GM18511 (cell line): ENCODE results near the gene LRRC3B.

Experiments
- ATAC-seq: cut with Tn5 transposase; IDR thresholded peaks from one replicate; pipeline ENCODE4 v1.9.1; 2021; ENCODE audit warnings: mild to moderate bottlenecking, moderate library complexity; ENCODE audit not compliant: unreplicated experiment

Gene LRRC3B

DNA sequence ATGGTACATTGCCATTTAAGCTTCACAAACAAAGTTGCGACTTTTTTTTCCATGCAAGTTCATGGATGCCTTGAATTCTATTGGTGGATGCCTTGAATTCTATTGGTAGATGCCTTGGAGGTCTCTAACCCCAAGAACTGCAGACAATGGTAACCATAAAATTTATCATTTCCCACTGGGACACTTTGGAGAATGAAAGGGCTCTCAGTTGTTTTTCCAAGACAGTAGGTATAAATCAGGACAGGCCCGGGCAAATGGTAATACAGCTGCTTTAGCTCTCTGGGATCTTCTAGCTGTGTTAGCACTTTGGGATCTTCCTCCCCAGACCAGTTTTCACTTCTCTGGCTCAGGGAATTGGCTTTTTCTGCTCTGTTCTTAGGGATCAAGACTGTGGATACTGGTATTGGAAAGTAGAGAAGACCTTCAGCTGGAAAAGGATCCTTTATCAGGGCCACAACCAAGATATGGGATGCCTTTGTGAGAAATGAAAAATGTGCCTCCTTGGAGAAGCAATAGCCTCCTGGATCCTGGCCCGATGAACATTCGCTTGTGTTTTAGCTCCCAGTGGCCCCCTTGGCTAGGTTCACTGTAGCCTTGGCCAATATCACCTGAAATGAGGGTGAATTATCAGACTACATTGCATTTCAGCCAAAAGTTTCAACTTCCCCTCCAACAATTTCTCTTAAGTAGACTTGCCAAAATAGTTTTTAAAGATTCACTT is 8.3 kb downstream of the LRRC3B start:
- ATAC-seq = no peak

GRCh38 chr3:26631390-26631738 is 8.8 kb downstream of the LRRC3B start:
- no peak for ATAC-seq

- no peak for ATAC-seq
Measured at GRCh38 chr3:26634601-26635000, 12.0 kb downstream of the LRRC3B start.

GRCh38 chr3:26636096-26636727 is 13.6 kb downstream of the LRRC3B start:
- ATAC-seq = no peak

DNA sequence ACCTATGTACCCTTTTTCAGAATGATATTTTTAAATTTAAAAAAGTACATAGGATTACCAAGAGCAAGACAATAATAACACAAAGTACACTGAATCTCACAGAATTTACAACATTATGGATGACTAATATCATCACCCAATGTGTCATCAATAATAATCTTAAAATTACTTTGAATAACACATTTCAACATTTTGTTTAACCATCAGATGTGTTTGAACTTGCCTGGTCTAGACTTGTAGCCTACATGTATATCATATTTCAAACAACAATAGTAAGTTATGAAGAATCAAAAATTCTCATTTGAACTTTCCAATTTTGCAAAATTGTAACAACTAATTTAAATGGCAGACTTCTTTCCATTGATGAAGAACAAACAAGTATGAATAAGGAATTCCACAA is 15.1 kb downstream of the LRRC3B start:
- no peak for ATAC-seq

DNA sequence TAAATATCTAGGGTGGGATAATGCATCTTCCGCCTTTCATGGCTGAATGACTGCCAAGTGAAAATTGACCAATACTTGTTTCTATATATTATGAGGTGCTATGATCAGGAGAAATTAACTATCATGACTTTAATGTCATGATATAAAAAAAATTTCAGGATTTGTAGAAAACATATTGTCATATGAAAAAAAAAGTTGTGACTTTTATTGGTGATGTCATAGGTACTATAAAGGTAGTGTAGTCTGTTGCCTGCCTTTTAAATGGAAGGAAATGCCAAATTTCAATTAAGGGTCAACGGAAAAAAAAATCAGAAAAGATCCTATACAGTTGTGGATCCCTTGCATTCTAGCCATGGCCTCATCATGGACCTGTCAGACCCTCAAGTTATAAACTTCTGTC is 15.5 kb downstream of the LRRC3B start:
- ATAC-seq = no peak

GRCh38 chr3:26639339-26639738 is 16.8 kb downstream of the LRRC3B start:
- no peak for ATAC-seq

DNA sequence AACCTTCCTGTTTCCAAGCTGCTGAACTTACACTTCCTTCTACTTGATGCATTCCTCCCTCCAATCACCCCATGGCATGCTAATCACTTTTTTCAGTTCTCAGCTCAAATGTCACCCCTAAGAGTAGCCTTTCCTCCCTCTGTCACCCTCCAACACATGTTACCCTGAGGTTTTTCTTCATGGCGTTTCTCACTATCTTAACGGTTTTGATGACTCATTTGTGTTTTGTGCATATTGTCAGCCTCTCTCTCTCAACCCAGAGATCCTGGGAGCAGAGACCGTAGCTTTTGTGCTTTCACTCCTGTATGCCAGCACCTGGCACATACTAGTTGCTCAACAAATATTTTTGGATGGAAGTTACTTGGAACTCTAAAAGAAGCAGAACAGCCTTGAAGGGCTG is 24.5 kb downstream of the LRRC3B start:
- no peak for ATAC-seq

GRCh38 chr3:26648461-26648860 is 25.9 kb downstream of the LRRC3B start:
- no peak for ATAC-seq

- ATAC-seq = no peak
Measured at GRCh38 chr3:26652164-26652563, 29.6 kb downstream of the LRRC3B start.

GRCh38 chr3:26653811-26654425 is 31.3 kb downstream of the LRRC3B start:
- ATAC-seq = no peak

- no peak for ATAC-seq
Measured at GRCh38 chr3:26655231-26655630, 32.7 kb downstream of the LRRC3B start.

GRCh38 chr3:26657348-26657976 is 34.9 kb downstream of the LRRC3B start:
- ATAC-seq = no peak

GRCh38 chr3:26668171-26668570 is 45.6 kb downstream of the LRRC3B start:
- ATAC-seq = no peak

DNA sequence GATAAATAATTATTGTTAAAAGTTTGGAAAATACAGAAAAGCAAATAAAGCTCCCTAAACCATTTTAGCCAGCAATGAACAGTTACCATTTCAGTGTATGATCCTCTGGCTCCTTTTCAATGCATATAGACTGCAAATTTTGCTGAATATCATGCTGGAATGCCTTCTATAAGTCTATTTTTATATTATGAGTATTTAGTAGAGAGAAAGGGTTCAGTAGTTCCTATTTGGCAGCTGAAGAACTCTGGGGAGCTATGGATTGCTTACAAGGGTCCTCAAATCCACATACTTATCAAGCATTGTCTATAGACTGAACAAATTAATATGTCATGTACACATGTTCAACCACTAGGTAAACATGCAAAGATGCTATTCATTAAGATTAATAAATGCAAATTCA is 46.1 kb downstream of the LRRC3B start:
- no peak for ATAC-seq

DNA sequence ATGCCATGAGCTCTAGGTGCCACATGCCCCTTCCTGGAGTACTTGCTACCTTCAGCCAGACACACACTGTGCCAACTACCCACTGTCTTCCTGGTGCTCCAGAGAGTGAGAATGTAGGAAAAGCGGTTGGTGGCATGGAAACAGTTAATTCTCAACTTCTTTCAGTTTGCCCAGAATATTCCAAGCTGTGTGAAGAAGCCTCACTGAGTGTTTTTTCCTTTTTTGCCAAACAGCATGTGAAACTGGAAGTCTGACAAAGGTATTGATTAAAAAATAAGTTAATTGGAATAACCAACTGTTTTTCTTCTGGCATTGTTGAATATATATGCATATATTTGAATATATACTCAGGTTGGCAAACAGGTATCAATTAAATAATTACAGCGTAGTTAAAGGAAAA is 52.8 kb downstream of the LRRC3B start:
- ATAC-seq = no peak

GRCh38 chr3:26681632-26682031 is 59.1 kb downstream of the LRRC3B start:
- ATAC-seq = no peak

DNA sequence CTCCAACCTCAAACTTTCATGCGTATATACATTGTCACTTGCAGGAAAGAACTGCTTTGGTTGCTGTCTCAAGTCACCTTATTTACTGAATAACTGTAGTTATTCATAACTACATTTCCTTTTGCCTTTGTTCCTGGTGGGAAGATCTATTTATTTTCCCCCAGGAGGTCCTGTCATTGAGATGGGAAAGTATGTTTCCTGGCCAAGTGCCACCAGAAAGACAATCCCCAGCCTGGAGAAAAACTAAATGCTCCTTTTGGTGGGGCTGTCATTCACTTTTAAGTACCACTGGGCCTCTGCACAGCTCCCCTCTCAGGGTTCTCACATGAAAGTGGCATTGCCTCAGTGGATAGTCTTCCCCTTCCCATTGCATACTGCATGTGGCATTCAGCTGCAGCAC is 59.8 kb downstream of the LRRC3B start:
- no peak for ATAC-seq

DNA sequence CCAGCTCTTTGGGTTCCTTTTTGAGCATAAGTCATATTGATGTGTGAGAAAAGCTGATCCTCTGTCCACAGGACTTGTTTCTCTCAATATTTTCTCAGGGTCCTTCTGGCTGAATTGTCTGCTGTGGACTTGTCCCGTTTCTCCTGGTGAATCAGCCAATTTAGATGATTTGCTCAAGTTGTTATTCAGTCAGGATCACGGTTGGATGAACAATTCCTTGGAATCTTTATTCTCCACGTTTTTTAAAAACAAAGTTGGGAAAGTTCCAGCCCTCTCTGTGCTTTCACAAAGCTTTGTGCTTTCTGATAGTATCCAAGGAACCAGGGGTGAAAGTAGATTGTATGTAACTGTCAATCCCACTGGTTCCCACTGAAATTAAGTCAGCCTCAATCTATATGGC is 61.3 kb downstream of the LRRC3B start:
- ATAC-seq = no peak

DNA sequence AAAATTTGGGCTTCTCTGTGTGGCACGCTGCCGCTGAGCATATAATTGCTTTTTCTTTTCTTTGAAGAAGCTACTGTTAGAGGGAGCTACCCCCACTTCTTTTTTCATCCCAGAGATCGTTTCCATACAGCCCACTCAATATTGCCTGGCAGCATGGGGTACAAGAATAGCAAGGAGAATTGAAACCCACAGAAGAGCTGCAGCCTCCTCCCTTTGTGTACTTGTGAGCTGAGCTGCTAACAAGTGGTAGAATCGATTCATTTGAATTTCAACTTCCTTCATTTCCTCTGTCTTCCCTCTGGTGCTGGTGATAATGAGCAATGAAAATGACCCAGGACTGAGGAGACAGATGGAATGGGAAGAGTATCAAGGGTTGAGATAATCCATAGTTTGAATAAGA is 64.9 kb downstream of the LRRC3B start:
- no peak for ATAC-seq

- ATAC-seq = no peak
Measured at GRCh38 chr3:26699553-26699952, 77.0 kb downstream of the LRRC3B start.

- no peak for ATAC-seq
Measured at GRCh38 chr3:26703519-26703918, 80.9 kb downstream of the LRRC3B start.
